Right forelimb (tissue), 1 donor: ENCODE measurements around the gene GOLPH3.

ENCODE experiments used
- DNase-seq: peaks from one replicate; pipeline ENCODE4 v3.0.0-alpha.2; 2018

GOLPH3 gene

DNA sequence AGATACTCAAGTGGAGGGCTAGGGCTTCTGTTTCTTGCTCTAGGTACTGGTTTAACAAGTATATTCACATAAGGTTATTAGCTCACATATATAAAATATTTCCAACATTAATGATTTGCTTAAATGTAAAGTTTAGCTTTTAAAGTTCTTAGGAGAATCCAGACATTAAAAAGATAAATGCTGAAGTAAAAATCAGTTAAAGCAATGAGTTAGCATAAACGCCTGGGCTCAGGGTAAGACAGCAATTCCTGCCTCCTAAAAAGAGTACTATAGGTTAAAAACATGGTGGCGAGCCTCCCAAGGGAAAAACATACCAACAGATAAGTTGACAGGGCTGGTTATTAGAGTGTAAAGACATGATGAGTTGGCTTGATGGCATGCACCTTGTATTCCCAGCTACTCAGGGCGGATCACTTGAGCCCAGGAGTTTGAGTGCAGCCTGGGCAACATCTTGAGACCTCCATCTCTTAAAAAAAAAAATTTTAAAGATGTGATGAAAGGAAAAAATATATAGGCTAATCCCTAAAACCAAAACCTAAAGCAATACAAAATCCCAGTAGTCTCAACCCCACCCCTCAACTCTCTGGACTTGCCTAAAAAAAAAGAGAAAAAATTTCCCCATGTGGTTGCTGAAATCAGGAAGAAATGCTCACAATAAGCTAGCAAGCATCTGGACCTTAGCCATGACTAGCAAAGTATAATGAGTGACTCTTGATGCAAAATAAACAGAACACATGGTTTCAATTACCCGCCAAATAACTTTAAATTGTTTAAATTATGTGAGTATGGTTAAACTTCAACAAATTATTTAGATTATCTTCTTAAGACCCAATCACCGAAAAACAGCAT, 3.6 kb downstream of the GOLPH3 start:
- DNase-seq: no peak

- DNase-seq: no peak
These were observed 5.6 kb downstream of the GOLPH3 start for GRCh38 chr5:32168460-32169033.

DNA sequence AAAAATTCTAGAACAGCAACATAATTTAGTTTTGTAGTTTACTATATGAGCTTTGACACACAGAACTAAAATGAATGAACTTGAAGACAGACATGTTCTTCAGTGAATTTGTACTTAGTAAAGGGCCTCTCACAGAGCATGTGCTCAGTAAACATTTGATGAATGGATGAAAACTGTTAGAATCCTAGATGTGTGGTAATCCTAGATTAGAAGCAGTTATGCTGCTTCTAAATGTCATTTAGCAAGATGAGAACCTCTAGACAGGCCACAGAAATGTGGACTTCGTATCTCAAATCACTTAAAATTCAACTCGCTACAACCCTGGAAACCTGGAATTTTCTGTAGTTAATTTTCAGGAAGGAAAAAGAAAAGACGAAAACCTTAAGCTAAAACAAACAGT, 8.5 kb downstream of the GOLPH3 start:
- no peak for DNase-seq

DNA sequence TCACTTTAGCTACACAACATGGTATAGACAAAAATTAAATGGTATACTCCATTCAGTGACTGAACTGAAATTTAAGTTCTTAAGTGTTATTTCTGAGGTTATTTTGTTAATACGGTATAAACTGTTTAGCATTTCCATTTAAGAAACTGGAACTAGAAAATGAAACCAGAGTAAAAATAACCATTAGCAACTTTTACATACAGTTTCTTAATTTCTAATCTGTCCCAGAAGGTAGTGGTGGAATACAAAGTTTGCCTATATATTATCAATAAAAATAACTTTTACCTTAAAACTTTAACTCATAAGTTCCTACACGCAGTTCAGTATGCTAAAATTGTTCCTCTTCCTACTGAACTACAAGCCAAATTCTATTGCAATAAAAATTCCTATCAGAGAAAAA, 10.3 kb downstream of the GOLPH3 start:
- no peak for DNase-seq

DNA sequence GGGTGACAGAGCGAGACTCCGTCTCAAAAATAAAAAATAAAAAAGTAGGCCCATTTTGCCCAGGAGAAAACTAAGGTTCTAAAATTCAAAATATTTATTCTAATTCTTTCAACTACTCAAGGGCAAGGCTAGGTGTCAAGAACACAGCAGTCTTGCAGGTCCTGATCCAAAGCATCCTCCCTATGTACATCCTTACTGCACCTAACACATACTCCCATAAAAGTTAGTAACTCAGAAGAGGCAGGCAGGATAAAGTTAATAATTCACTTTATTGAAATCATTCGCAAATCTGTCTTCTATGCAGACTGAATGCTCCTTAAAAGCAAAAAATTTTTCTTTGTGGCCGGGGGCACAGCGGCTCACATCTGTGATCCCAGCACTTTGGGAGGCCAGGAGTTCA, 11.1 kb downstream of the GOLPH3 start:
- DNase-seq: no peak

- no peak for DNase-seq
These were observed 13.9 kb downstream of the GOLPH3 start for GRCh38 chr5:32160228-32160627.

GRCh38 chr5:32159328-32160072, 14.6 kb downstream of the GOLPH3 start:
- DNase-seq: no peak

DNA sequence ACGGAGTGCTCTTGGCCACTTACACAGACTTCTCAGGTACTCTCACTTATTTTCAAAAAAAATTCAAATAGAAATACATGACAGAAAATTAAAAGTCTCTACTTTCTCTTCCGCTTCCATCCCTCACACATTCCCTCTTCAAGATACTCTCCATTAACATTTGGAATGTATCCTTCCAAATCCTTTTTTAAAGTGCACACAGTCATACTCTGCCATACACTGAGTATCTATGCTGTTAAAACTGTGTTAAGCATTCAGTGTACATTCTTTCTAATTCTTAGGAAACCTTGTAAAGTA, 15.5 kb downstream of the GOLPH3 start:
- DNase-seq: no peak

GRCh38 chr5:32157078-32157477, 17.0 kb downstream of the GOLPH3 start:
- no peak for DNase-seq

DNA sequence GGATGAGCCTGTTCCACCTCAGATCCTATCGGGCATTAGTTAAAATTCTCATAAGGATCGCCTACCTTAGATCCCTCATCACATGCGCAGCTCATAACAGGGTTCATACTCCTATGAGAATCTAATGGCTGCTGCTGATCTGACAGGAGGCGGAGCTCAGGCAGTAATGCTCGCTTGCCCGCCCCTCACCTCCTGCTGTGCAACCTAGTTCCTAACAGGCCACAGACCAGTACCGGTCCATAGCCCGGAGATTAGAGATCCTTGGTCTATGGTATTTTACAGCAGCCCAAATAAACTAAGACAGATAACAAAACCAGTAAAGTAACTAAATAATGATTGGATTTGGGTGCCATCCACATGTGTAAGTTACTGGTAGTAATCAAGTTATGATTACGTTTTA, 17.5 kb downstream of the GOLPH3 start:
- DNase-seq: no peak

DNA sequence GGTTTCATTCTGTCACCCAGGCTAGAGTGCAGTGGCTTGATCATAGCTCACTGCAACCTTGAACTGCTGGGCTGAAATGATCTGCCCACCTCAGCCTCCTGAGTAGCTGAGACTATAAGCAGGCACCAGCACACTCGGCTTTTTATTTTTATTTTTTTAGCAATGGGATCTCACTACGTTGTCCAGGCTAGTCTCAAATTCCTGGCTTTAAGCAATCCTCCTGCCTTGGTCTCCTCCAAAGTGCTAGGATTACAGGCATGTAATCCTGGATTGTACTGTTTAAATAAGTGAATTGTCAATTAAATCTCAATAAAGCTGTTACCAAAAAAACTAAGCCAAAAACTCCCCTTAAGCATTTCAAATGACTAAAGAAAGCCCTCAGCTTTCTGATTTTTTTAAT, 18.9 kb downstream of the GOLPH3 start:
- DNase-seq: no peak

DNA sequence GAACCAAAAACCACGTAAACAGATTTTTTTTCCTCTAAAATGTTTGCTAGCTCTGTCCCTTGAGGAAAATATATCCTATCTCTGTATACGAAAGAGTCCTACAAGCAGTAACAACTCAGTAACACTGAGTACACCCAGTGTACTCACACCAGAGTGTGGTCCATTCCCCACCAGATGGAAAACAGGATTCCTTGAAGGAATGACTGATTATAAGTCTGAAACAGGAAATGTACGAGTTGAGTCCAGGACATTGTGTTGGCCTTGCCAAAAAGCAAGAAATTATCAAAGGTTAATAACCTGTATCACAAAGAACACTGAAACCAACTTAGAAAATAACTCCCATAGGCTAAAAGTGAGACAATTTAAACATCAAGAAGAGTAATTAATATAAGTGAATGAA, 20.4 kb downstream of the GOLPH3 start:
- DNase-seq: no peak

DNA sequence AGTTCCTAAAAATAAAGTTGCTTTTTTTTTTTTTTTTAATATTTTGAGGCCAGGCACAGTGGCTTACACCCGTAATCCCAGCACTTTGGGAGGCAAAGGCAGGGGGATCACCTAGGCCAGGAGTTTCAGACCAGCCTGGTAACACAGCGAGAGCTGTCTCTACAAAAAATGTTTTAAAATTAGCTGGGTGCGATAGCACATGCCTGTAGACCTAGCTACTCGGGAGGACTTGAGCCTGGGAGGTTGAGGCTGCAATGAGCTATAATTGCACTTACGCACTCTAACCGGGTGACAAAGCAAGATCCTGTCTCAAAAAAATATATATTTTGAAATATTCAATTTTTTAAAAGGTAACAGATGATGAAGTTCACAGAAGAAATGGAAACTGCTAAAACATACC, 22.9 kb downstream of the GOLPH3 start:
- DNase-seq: no peak

GRCh38 chr5:32150366-32150765, 23.8 kb downstream of the GOLPH3 start:
- no peak for DNase-seq

GRCh38 chr5:32147959-32148358, 26.2 kb downstream of the GOLPH3 start:
- DNase-seq: no peak

DNA sequence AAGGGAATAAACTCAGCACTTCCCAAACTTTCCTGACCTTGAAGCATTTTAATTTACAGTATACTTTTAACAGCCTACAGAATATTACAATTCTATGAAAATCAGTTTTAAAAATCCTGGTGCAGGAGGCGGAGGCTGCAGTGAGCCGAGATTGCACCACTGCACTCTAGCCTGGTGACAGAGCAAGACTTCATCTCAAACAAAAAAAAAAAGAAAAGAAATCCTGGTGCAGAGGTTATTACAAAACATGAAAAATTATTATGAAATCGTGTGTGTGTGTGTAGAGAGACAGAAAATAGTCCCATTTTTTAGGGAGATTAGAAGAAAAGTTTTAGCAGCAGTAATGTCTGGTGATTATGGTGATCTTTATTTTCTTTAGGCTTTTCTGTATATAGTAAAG, 26.9 kb downstream of the GOLPH3 start:
- DNase-seq: no peak

DNA sequence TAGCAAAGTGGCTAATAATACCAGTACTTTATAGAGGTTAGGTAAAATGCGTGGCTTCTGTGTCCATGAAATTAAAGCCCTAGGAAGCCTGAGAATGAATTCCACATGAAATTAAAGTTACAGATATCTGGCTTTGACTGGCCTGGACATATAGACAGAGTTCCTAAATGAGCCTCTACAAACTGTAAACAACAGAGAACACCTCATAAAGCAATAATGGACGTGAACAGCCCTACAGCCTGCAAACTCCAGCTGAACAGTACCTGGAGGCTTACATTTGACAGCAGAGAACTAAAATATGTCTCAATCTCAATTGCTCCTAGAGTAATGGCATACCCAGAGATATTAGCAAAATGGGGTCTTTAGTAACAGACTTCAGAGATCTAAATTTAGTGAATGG, 28.7 kb downstream of the GOLPH3 start:
- no peak for DNase-seq

GRCh38 chr5:32144378-32145207, 29.5 kb downstream of the GOLPH3 start:
- DNase-seq: no peak

GRCh38 chr5:32143617-32144377, 30.3 kb downstream of the GOLPH3 start:
- no peak for DNase-seq

DNA sequence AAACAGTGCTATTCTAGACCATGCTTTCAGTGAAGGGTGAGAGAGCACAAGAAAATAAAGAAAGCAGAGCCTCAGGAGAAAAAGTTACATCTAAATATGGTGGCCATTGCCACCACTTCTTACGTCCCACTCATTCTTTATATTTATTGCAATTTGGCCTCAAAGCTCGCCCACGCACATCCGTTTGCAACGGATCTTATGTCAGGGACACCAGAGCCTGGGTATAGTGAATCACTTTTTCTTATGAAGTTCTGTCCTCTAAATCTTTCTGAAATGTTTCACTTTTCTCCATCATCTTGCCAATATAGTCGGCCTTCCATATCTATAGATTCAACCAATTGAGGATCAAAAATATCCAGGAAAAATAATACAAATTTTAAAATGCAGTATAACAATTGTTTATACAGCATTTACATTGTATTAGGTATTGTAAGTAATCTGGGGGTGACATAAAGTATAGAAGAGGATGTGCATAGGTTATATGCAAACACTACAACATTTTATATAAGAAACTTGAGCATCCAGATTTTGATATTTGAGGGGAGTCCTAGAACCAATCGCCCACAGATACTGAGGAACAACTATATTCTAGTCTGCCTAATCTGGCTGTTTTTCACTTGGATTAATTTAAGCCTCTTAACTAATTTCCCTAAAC, 35.2 kb downstream of the GOLPH3 start:
- DNase-seq: no peak

GRCh38 chr5:32136342-32136741, 37.8 kb downstream of the GOLPH3 start:
- DNase-seq: no peak

DNA sequence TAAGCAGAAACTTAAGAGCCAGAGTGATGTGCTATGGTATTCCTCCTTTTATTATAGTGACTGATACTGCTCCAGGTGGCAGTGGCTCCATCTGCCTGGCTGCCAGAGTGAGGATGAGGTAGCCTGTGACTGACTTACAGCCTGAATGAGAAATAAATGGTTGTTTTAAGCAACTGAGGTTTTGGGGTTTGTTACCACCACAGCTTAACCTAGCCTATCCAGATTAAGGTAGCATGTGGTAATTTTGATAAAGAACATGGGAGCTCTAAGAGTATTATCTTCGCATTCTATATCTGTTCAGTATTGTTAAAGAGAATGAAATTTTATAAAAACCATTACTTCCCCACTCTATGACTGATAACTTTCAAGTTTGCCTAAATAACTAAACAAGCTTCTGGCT, 39.0 kb downstream of the GOLPH3 start:
- no peak for DNase-seq
